GM12878 (cell line): ENCODE results near the gene TNFRSF1B. TPM values are rescaled to one million over a fixed set of nuclear protein-coding genes. Genes with fewer than 3 reads are reported as not detected.
A peak's percentile ranks its signal among the peaks of the same experiment; 100 is the strongest.

Source experiments
- ATAC-seq: fragments of 200-7000 bp; cut with Tn5 transposase; 3 replicates; pipeline ENCODE4 v1.9.1; 2020; ENCODE audit warnings: mild to moderate bottlenecking, moderate library complexity
- BruUV-seq: library from RNA; stranded (reverse); fragments of 400-500 nt; replicated peaks from 2 replicates; lab custom pipeline; 2021; lab: Mats Ljungman, UMichigan
- CTCF ChIA-PET: fragments of 300-600 bp; sonication (Branson Sonifier 250); formaldehyde crosslinking; extraction: SDS; loops from one replicate; lab custom pipeline; 2021; ENCODE audit warnings: inconsistent platforms; lab: Yijun Ruan, JAX
- POLR2A ChIA-PET: fragments of 350-600 bp; formaldehyde crosslinking; extraction: SDS; loops from one replicate; lab custom pipeline; 2021; ENCODE audit warnings: inconsistent platforms; lab: Charles Lee
- RAD21 ChIA-PET: fragments of 300-600 bp; sonication (Branson Sonifier 250); formaldehyde crosslinking; loops from one replicate; lab custom pipeline; 2023; ENCODE audit warnings: antibody characterized with exemption; ENCODE audit not compliant: unreplicated experiment; lab: Charles Lee
- SMC1A ChIA-PET: fragments of 300-600 bp; sonication (Branson Sonifier 250); formaldehyde crosslinking; loops from one replicate; lab custom pipeline; 2023; ENCODE audit not compliant: unreplicated experiment, uncharacterized antibody; lab: Charles Lee
- DNase-seq: peaks from one replicate; pipeline ENCODE4 v3.0.0-alpha.2; 2011; ENCODE audit warnings: low read depth, low spot score
- FAIRE-seq: peaks from 3 replicates; lab custom pipeline; 2011; peaks lifted over from hg19 to GRCh38; lab: Jason Lieb, UNC
- H2AFZ ChIP-seq: 2 replicates; pipeline ENCODE4 v1.6.0; 2011; ENCODE audit warnings: low read depth, low read length, control low read depth; ENCODE audit not compliant: control insufficient read depth
- H3K27ac ChIP-seq: 2 replicates; pipeline ENCODE4 v1.5.1; 2011; ENCODE audit warnings: control low read depth; ENCODE audit not compliant: control insufficient read depth, insufficient read depth
- H3K27me3 ChIP-seq, 2 experiments: replicated peaks in 1 of 2; 2 replicates each; pipeline versions ENCODE4 v1.6.0 to v1.6.1; 2011; ENCODE audit warnings: low read length in 1 of 2; ENCODE audit not compliant: control insufficient read depth in 2 of 2, insufficient read depth in 2 of 2
- H3K36me3 ChIP-seq, 2 experiments: 2 replicates each; pipeline ENCODE4 v1.5.1; 2011; ENCODE audit warnings: low read length in 1 of 2; ENCODE audit not compliant: control insufficient read depth in 2 of 2, insufficient read depth in 2 of 2
- H3K4me1 ChIP-seq: 2 replicates; pipeline ENCODE4 v1.6.1; 2011; ENCODE audit warnings: mild to moderate bottlenecking, low read length, moderate library complexity, mixed read lengths; ENCODE audit not compliant: control insufficient read depth, insufficient read depth
- H3K4me2 ChIP-seq: 2 replicates; pipeline ENCODE4 v1.6.0; 2011; ENCODE audit warnings: control low read depth; ENCODE audit not compliant: control insufficient read depth, insufficient read depth
- H3K4me3 ChIP-seq: fragments of 200-600 bp; sonication (generic); 2 replicates; pipeline ENCODE4 v1.5.1; 2016
- H3K79me2 ChIP-seq: 2 replicates; pipeline ENCODE4 v1.6.0; 2011; ENCODE audit warnings: low read length; ENCODE audit not compliant: control insufficient read depth, insufficient read depth
- H3K9ac ChIP-seq: 2 replicates; pipeline ENCODE4 v1.8.0; 2011; ENCODE audit warnings: low read length, control low read depth, mixed read lengths; ENCODE audit not compliant: control insufficient read depth, insufficient read depth
- H3K9me3 ChIP-seq: replicated peaks from 3 replicates; pipeline ENCODE4 v1.5.1; 2011; ENCODE audit warnings: mild to moderate bottlenecking, low read length; ENCODE audit not compliant: control insufficient read depth, insufficient read depth
- H4K20me1 ChIP-seq: 2 replicates; pipeline ENCODE4 v1.6.0; 2011; ENCODE audit not compliant: control insufficient read depth, insufficient read depth
- CREM ChIP-seq: IDR thresholded peaks from 2 replicates; pipeline ENCODE4 v1.6.1; 2014; ENCODE audit warnings: antibody characterized with exemption, low read depth
- PKNOX1 ChIP-seq: fragments of 450-650 bp; IDR thresholded peaks from 2 replicates; pipeline ENCODE4 v1.6.1; 2016; ENCODE audit warnings: mild to moderate bottlenecking
- POLR2A ChIP-seq: IDR thresholded peaks from 2 replicates; pipeline ENCODE4 v1.6.1; 2011; ENCODE audit warnings: low read depth, mild to moderate bottlenecking, low read length
- WGBS: methylation state at CpG from one replicate; pipeline ENCODE4 v1.1.6; 2016; ENCODE audit warnings: low lambda C conversion rate; ENCODE audit not compliant: insufficient replicate concordance, insufficient coverage; ENCODE audit errors: missing lambda C conversion rate; 5-methylcytosine and 5-hydroxymethylcytosine counted together
- in situ Hi-C: fragments of 300-500 bp; cut with MboI; formaldehyde crosslinking; loops from 9 replicates; pipeline ENCODE4 v1.14.3; 2018; ENCODE audit warnings: mixed read lengths
- intact Hi-C: fragments of 100-400 bp; cut with micrococcal nuclease; formaldehyde crosslinking; loops from one replicate; pipeline ENCODE4 v1.14.2; 2022; ENCODE audit not compliant: unreplicated experiment
- polyA plus RNA-seq, 11 experiments: library from polyadenylated mRNA; depleted of rRNA in 4 of 11; unstranded in 6 of 11; stranded (reverse) in 5 of 11; fragments of >200 nt; fragmentation: Nextera tagmentation in 4 of 11; fragmentation: Illumina TruSeq in 1 of 11; extraction: Ambion mirVana in 4 of 11; extraction: Trizol in 1 of 11; gene quantifications; 1 replicate in 1 of 11; 2 replicates in 10 of 11; pipeline versions ENCODE4 v1.2.1 to v1.2.3, GENCODE V29; 2011 to 2016; ENCODE audit warnings: inconsistent platforms in 2 of 11, missing spikeins in 2 of 11, low read depth in 1 of 11
- total RNA-seq, 4 experiments: library from RNA; depleted of rRNA in 3 of 4; stranded (reverse); fragments of >200 nt in 3 of 4; fragmentation: Illumina TruSeq in 1 of 4; extraction: Trizol in 1 of 4; gene quantifications; 2 replicates each; pipeline versions ENCODE4 v1.2.1 to v1.2.3, GENCODE V29; 2013 to 2021

TNFRSF1B gene
- total and polyA plus RNA-seq, 10 of the 15 experiments (the other 5 are each of a cell fraction or from before 2014, with no cell fraction given): 10.1 to 87.2 (median 37.3) TPM

GRCh38 chr1:12142141-12142823 lies 24.5 kb upstream of the TNFRSF1B start:
- SMC1A ChIA-PET: interaction anchor here (1.4 to 19.3 kb wide), 2 partner anchors 18 to 27 kb away, joined by 4 to 347 read pairs; partner anchors contain the start of gene TNFRSF1B
- DNase-seq (no peak), FAIRE-seq (no peak), ATAC-seq (no peak)
- in situ Hi-C loops: no loop called here
- H3K9me3 ChIP-seq: no peaks in the 10 kb centered on the region
- CTCF ChIA-PET: interaction anchor here (1.1 to 3.2 kb wide), 2 partner anchors 18 to 459 kb away, joined by 3 to 15 read pairs; no protein-coding TSS in a partner anchor
- no peak overlapping the region for H3K4me3 ChIP-seq
- TF ChIP-seq PKNOX1 (no peak), POLR2A (0 out of 2 replicates have a peak, but pooled peaks have one; percentile 31), CREM (no peak)
- RAD21 ChIA-PET: interaction anchor here (1.6 to 12.5 kb wide), 2 partner anchors 18 to 26 kb away, joined by 4 to 119 read pairs; partner anchors contain the start of gene TNFRSF1B
- no peak overlapping the region for H3K9ac ChIP-seq
- 91% methylated on average over 16 of the region's 18 CpGs for WGBS
- no peak overlapping the region for H3K4me2 ChIP-seq
- H3K27me3 ChIP-seq: no peaks in the 10 kb centered on the region
- H3K79me2 ChIP-seq: no peaks in the 10 kb centered on the region; the same call in 1 of the 2 replicates
- no peaks in the 10 kb centered on the region for H4K20me1 ChIP-seq
- peaks cover 20 to 25% of the 10 kb centered on the region in 2 experiments for H3K36me3 ChIP-seq
- POLR2A ChIA-PET: interaction anchor here (1.8 kb wide), 1 partner anchor 27 kb away, joined by 5 read pairs; no protein-coding TSS in a partner anchor
- no peak overlapping the region for H3K27ac ChIP-seq
- intact Hi-C loops: loop anchor here (5.0 kb wide), 1 partner anchor 65 kb away; no protein-coding TSS in a partner anchor
- no TSS peak for BruUV-seq
- peaks cover 38% of the 10 kb centered on the region for H3K4me1 ChIP-seq
- H2AFZ ChIP-seq: no peak overlapping the region
